Stimulated activated CD4-positive, alpha-beta T cell treated with anti-CD3 and anti-CD28 coated beads, Interleukin-2, amount 100 ng/mL, for 48 hours (primary cell): ENCODE data around the gene C20orf96.
"Not testable (repeated sequence)": the region's sequence is repeated elsewhere in the genome, so short reads cannot be mapped to it uniquely, and the experiment has no call there.

Experiments used
- DNase-seq, 2 donors: peaks; one replicate each; pipeline ENCODE4 v3.0.0-alpha.2; 2020

The C20orf96 gene

GRCh38 chr20:278607-279571 lies 11.7 kb downstream of the C20orf96 start:
- DNase-seq: no peak

DNA sequence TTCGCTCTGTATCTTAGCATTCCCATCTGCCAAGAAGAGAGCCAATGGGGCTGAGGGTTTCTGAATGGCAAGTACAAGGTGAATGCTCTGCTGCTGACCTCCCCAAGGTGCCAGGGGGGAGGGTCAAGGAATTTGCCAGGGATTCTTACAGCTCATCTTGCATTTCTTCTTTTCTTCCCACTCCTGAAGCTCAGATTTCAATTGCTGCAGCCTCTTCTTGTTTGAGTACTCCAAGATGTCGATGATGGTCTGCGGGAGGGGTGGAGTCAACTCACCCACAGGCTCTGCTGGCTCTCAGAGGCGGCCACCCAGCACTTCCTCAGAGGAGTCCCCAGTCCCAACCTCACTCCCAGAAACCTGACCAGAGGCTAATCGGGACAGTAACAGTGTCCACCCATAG lies 12.4 kb downstream of the C20orf96 start:
- no peak for DNase-seq

- DNase-seq: no peak
Measured at GRCh38 chr20:277496-277781, 13.1 kb downstream of the C20orf96 start.

DNA sequence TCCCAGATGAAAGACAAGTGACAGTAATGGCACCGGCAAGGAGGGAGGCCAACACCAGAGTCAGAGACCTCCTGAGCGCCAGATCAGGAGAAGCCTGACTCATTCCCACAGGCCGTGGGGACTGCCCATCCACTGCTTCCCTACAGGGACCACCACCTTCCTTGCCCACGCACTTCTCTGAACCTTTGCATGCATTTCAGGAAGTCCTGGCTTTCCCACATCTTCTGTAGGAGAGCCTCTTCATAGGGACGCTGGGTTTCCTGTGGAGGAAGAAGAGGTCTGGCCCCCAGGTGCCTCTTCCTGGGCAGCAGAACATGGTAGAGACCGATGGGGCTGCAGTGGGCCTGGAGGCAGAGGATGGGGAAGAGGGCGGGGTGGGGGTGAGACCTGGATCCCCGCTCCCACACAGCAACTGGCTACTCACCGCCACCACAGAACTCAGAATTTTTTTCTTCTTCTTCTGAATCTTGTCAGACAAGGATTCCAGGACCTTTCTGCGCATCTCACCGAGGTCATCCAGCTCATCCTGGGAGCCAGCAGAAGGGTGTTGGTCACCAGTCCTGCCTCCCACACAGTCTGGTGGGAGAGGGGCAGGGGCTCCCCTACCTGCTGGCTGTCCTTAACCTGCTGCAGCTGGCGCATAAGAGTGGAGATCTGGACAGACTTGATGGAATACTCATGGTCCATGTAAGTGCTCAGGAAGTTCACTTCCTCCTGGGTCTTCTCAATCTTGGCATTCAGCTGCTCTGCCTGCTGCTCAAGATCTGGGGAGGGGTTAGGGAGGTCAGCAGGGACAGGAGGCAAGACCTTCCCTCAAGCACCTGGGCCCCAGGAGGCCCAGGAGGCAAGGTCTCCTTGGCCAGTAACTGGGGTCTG lies 13.7 kb downstream of the C20orf96 start:
- no peak for DNase-seq

DNA sequence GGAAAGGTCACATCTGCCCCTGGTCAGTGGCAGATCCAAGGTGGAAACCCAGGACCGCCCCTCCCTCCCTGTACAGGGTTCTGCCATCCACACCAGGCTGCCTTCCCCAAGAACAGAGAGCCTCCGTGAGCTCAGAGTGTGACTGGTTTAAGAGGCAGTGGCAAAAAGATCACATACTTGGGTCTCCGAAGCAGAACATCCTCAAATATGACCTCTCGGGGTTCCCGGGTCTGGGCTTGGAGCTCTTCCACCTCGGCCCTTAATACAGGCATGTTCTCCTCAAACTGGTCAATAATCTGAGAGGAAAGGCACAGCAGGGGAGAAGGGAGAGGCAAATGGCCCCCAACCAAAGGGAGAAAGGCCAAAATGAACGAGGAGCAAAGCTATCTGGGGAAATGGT lies 14.8 kb downstream of the C20orf96 start:
- DNase-seq: no peak

DNA sequence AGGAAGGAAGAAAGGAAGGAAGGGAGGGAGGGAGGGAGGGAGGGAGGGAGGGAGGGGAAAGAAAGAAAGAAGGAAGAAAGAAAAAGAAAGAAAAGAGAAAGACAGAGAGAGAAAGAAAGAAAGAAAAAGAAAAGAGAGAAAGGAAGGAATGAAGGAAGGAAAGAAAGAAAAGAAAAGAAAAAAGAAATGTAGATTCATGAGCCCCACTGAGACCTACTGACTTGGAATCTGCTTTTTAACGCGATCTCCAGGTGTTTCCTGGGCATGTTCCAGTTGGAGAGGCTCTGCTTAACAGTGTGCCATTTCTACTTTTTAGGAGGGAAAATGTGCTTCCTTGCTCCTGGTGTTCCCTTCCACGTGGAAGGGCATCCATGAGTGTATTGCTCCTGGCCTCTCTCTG lies 16.7 kb downstream of the C20orf96 start:
- no peak for DNase-seq

DNA sequence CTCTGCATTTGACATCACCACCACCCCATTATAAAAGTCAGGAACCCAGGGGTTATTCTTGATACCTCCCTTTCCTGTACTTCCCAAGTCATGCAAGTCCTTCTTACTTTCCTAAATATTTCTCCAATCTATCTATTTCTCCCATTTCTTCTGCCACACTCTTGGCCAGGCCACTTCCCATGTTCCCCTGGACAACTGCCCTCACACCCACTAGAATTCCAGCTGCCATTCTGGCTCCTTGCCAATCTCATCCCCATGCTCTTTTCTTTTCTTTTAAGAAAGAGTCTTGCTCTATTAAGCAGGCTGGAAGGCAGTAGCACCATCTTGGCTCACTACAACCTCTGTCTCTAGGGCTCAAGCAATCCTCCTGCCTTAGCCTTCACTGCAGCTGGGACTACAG lies 17.8 kb downstream of the C20orf96 start:
- DNase-seq: no peak

DNA sequence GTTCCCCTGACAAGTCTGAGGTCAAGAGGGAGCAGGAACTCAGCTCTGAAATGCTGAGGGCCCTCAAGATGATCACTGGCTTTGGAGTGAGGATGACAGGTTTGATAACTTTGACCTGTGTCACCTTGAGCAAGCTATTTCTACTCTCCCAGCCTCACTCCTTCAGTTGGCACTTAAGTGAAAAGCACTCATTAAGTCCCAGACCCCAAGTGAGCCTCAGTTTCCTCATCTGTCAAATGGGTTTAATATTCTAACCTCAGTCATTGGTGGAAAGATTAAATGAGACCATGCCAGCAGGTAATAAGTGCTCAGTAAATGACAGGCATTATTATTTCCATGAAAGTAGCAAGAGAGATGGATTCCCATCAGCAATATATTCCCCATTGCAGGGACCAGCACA lies 19.0 kb downstream of the C20orf96 start:
- DNase-seq: no peak

GRCh38 chr20:271069-271468 lies 19.5 kb downstream of the C20orf96 start:
- DNase-seq: no peak

GRCh38 chr20:270517-270916 lies 20.0 kb downstream of the C20orf96 start:
- no peak for DNase-seq

DNA sequence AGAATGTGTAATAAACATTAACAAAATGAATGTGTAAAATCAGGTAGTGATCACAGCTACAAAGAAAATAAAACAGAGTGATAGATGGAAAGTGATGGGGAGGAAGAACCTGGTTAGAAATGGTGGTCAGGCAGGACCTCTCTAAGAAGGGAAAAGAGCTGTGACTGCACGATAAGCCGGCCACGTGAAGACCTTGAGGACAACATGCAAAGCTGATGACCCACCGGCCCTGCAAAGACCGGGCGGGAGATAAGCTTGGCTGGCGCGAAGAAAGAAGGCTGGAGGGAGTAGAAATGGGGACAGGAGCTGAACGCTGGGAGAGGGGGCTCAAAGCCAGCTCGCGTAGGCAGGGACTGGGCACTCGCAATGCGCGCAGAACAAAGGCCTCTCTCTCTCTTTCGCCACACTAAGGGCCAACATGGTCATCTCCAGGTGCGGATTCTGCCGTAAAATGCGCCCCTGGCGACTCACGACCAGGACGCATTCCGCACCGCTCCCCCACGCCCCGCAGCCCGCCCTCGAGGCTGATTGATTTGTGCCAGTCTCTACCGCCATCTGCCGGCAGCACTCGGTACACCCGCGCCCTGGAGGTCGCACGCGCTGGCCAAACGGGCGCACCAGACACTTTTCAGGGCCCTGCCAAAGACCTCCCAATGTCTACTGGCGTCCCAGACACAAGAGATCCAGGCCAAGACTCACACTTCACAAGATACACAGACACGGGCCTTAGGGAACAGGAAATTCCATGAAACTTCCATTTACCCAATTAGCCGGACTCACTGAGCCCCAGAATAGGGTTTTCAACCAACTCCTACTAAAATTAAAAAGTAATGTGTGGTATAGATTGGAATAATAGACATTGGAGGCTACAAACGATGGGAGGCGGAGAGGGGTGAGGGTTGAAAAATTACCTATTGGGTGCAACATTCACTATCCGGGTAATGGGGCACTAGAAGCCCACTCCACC lies 23.7 kb downstream of the C20orf96 start:
- peak; percentile 91 to 93 for DNase-seq

DNA sequence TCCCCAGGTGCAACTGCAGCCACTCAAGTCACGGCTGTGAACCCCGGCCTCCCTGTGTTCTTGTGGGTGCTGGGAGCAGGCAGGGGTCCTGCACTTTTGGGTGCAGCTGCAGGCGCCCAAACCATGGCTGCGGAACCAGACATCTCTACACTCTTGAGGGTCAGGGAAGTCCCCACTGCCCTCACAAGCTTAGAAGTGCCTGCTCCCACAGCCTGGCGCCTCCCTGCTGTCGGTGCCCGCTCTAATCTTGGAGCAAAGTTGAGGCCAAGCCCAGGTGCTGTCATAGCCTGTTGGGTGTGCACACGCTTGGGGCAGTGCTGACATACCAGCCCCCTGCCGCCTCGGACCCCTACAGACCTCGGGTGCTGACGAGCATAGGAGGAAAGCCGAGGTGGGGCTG lies 26.8 kb downstream of the C20orf96 start:
- no peak for DNase-seq

DNA sequence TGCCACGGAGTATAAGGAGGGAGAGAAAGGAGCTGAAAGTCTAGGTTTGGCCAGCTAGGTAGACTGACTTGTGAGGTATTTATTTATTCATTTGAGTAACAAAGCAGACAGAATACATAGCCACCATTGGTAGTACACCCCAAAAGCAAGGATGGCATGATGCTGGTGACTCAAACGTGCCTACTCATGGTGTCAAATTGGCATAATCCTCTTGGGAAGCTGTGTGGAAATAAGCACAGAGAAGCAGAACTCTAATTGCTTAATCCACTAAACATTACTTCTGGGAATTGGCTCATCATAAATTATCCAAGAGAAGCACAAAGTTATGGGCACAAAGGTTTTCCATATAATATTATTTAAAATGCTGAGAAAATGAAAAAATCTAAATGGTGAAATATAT lies 30.6 kb downstream of the C20orf96 start:
- DNase-seq: no peak

DNA sequence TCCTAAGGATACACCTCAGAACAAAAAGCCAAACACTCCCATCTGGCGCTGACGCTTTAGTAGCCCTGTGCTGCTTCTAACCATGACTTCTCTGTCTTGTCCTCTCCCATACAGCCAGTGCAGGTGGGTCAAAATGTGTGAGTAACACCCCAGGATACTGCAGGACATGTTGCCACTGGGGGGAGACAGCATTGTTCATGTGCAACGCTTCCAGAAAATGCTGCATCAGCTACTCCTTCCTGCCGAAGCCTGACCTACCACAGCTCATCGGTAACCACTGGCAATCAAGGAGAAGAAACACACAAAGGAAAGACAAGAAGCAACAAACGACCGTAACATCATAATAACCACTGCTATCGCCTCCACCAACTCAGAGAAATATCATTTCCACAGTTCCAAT lies 31.6 kb downstream of the C20orf96 start:
- no peak for DNase-seq

DNA sequence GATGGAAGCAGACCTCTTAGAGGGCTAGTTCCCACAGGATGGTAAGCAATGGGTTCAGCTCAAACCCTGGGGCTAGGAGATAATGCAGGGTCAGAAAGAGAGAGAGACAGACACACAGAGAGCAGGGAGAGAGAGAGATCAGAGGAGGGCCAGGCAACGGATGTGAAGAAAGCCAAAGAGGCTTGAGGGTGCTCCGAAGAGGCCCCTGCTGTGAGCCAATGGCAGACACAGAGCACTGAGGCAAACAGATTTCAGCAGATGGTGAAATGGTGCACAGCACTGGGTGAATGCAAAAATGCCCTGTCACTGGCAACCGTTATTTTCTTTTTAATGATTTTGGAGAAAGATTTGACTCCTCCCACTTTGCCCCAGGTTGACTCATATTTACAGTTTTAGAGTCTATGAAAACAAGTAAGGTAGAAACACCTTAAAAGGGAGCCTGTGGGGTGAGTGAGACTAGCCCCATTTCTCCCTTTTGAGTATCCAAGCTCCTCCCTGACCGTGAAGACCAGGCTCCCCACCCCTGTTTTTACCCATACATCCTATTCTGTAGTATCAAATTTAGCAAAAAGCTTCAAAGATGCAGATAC lies 32.2 kb downstream of the C20orf96 start:
- no peak for DNase-seq

DNA sequence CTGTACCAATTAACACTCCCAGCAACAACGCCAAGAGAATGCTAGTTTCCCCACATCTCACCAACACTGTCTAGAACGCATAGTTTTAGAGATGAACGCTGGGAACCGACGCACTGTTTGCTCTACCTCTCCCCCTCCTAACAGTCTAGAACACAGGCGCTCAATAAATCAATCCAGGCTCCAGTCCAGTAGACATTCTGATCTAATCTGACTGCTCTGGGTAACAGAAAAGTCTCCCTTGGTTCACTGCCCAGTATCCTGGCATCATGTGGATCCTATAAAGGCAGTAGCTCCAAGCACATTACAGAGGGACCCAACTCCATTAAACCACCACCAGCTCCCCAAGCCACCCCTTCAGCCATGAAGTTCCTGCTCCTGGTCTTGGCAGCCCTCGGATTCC lies 33.1 kb downstream of the C20orf96 start, which contains the start of gene DEFB132:
DEFB132 (plus strand) TSS at position 306 of the 400 bp plus-strand sequence; CDS start at position 361, 55 bp downstream.
- DNase-seq: no peak

GRCh38 chr20:253447-253846 lies 37.1 kb downstream of the C20orf96 start:
- DNase-seq: not testable (repeated sequence)

- DNase-seq: no peak
Measured at GRCh38 chr20:252801-253200, 37.7 kb downstream of the C20orf96 start.

DNA sequence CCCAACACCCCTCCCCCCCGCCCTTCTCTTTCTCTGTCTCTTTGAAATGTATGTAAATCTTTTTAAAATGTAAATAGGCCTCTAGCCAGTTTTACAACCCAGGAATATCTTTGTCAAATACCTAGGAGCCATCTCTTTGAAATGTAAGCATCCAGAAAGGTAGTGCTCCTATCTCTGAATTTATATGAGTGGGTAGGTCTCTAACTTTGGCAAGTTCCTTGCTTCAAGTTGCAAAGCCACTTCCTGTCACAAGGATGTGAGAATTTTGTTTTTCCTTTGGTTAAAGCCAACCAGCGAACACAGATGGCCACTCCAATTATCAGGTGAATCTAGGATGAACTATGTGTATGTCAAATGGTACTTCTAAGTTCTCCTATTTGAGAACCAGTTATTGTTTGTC lies 39.2 kb downstream of the C20orf96 start:
- DNase-seq: no peak

DNA sequence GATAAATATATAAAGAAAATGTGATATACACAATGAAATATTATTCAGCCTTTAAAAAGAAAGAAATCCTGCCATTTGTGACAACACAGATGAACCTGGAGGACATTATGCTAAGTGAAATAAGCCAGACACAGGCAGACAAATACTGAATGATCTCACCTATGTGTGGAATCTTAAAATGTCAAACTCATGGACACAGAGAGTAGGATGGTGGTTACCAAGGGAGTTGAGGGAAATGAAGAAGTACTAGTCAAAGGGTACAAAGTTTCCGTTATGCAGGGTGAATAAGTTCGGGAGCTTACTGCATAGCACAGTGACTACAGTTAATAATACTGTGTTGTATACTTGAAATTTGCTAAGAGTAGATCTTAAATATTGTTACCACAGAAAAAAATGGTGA lies 47.6 kb downstream of the C20orf96 start:
- no peak for DNase-seq

GRCh38 chr20:237929-238328 lies 52.6 kb downstream of the C20orf96 start:
- no peak for DNase-seq

DNA sequence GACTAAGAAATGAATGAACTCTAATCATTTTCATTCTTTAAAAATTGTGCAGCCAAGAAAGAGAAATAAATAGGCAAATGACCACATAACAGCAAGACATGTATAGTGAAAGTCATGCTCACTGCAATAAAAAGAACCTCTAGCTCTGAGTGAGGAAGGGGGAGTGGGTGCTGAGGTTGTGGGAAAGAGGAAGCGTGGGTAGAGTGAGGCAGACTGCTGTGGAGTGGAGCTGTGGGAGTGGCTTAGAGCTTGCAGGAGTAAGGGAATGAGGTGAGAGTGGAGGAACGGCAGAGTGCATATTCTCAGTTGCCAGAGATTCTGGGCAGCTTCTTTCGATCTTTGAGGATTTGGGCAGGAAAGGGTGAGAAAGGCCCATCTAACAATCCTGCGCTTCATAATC lies 53.1 kb downstream of the C20orf96 start:
- DNase-seq: peak in 1 of 2 donors; percentile 3
